Measurements from ENCODE around the gene GSTCD.

DNA sequence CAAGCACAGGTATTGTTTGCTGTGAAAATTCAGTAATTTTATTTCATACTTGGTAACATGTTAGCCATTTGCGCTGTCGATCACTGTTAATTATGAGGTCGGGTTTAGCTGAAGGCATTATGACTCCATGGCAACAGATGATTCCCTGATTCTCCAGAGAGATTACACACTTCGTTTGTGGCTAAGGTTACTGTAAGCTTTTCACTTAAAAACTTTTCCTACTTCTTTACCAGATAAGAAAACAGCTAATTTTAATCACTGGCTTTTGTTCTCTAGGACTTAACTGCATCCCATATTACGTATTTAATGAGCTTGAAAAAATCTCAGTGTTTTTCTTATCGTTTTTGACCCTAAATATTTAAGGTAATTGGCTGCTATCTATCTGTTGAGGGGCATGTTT is 2.1 kb downstream of the GSTCD start:
- TF ChIP-seq POLR2AphosphoS5 (IDR thresholded peaks at IDR 0.05; ENCODE audit: insufficient read depth in 1 of 2, low read depth in 1 of 2), result no peak
- TF ChIP-seq, protein P1, sequence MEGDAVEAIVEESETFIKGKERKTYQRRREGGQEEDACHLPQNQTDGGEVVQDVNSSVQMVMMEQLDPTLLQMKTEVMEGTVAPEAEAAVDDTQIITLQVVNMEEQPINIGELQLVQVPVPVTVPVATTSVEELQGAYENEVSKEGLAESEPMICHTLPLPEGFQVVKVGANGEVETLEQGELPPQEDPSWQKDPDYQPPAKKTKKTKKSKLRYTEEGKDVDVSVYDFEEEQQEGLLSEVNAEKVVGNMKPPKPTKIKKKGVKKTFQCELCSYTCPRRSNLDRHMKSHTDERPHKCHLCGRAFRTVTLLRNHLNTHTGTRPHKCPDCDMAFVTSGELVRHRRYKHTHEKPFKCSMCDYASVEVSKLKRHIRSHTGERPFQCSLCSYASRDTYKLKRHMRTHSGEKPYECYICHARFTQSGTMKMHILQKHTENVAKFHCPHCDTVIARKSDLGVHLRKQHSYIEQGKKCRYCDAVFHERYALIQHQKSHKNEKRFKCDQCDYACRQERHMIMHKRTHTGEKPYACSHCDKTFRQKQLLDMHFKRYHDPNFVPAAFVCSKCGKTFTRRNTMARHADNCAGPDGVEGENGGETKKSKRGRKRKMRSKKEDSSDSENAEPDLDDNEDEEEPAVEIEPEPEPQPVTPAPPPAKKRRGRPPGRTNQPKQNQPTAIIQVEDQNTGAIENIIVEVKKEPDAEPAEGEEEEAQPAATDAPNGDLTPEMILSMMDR (IDR thresholded peaks at IDR 0.05), result no peak

Measured in vagina (tissue), 2 donors.